ENCODE measurements around the gene GRK1. TPM values are rescaled to one million over a fixed set of nuclear protein-coding genes. Genes with fewer than 3 reads are reported as not detected.

GRK1 gene
- total RNA-seq, 1 donor from 2014 or later: not detected

DNA sequence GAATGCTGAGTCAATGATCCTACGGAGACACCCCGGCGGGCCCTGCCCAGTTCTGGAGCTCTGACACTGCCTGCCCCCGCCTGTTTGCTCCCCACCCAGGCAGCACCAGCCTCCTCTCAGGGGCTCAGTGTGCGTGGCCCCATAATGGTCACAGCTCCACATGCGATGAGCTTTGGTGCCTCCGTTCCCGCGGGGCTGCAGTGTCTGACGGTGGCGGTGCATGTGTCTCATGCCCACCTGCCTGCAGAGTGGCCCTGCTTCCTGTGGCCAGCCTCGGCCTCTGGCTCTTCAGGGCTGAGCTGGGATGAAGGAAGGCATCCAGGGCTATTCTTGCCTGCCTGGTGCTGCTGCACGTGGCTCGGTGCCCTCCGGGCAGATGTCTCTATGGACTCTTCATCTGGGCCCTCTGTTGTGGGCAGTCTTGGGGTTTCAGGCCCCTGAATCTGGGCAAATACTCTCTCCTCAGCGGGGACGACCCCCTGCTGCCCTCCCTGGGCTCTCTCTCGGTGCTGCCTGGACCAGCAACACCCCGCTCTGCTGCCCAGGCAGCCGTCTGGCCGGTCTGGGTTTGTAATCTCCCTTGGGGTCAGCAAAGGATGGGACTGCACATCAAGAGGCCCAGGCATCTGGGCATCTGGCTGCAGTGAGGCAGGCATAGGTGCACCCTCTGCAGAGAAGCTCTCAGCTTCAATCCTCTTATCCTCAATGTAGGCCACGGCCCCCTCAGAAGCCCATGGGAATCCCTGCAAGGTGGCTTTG is 72.7 kb downstream of the GRK1 start:
- Histone ChIP-seq H3K79me2 (ENCODE audit: insufficient read depth, low read length) (no peaks in the 10 kb centered on the region), H3K36me3 (ENCODE audit: insufficient read depth, low read length) (no peaks in the 10 kb centered on the region), H3K4me3 (ENCODE audit: insufficient read depth, low read depth, low read length) (no peak overlapping the region), H3K27me3 (ENCODE audit: insufficient read depth, low read length) (peaks cover 3% of the 10 kb centered on the region), H3K27ac (ENCODE audit: low read depth, low read length) (no peak overlapping the region), H3K9me3 (ENCODE audit: insufficient read depth, low read depth, low read length) (no peaks in the 10 kb centered on the region), H3K4me1 (ENCODE audit: insufficient read depth, low read length) (peaks cover 6% of the 10 kb centered on the region), H3K9ac (ENCODE audit: low read length) (no peak overlapping the region), H4K20me1 (ENCODE audit: insufficient read depth, low read length) (no peaks in the 10 kb centered on the region), H3K4me2 (ENCODE audit: low read length) (no peak overlapping the region), H2AFZ (ENCODE audit: low read depth, low read length) (no peak overlapping the region)
- TF ChIP-seq, protein P1, sequence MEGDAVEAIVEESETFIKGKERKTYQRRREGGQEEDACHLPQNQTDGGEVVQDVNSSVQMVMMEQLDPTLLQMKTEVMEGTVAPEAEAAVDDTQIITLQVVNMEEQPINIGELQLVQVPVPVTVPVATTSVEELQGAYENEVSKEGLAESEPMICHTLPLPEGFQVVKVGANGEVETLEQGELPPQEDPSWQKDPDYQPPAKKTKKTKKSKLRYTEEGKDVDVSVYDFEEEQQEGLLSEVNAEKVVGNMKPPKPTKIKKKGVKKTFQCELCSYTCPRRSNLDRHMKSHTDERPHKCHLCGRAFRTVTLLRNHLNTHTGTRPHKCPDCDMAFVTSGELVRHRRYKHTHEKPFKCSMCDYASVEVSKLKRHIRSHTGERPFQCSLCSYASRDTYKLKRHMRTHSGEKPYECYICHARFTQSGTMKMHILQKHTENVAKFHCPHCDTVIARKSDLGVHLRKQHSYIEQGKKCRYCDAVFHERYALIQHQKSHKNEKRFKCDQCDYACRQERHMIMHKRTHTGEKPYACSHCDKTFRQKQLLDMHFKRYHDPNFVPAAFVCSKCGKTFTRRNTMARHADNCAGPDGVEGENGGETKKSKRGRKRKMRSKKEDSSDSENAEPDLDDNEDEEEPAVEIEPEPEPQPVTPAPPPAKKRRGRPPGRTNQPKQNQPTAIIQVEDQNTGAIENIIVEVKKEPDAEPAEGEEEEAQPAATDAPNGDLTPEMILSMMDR (IDR thresholded peaks at IDR 0.05; ENCODE audit: insufficient read depth, low read depth, low read length): no peak
- TF ChIP-seq EZH2 (IDR thresholded peaks at IDR 0.05; ENCODE audit: insufficient read depth, low read length): no peak
- Mint-ChIP-seq H3K27me3 (ENCODE audit: low read depth, unreplicated experiment) (peaks cover 46% of the 10 kb centered on the region), H3K9me3 (ENCODE audit: unreplicated experiment) (no peaks in the 10 kb centered on the region), H3K4me1 (ENCODE audit: low read depth, unreplicated experiment) (peaks cover 1% of the 10 kb centered on the region), H3K27ac (ENCODE audit: unreplicated experiment) (no peak overlapping the region), H3K36me3 (ENCODE audit: low read depth, unreplicated experiment) (no peaks in the 10 kb centered on the region), H3K4me3 (ENCODE audit: unreplicated experiment) (no peak overlapping the region)
- no peak for FAIRE-seq
- no peak for DNase-seq (ENCODE audit: low read depth)

- H3K27me3 ChIP-seq (ENCODE audit: insufficient read depth, low read length): peaks cover 3% of the 10 kb centered on the region
- H3K36me3 ChIP-seq (ENCODE audit: insufficient read depth, low read length): no peaks in the 10 kb centered on the region
- no peak overlapping the region for H2AFZ ChIP-seq (ENCODE audit: low read depth, low read length)
- FAIRE-seq (no peak), DNase-seq (ENCODE audit: low read depth) (no peak)
- no peak overlapping the region for H3K4me2 ChIP-seq (ENCODE audit: low read length)
- no peak overlapping the region for H3K27ac Mint-ChIP-seq (ENCODE audit: unreplicated experiment)
- no peaks in the 10 kb centered on the region for H3K9me3 Mint-ChIP-seq (ENCODE audit: unreplicated experiment)
- peaks cover 49% of the 10 kb centered on the region for H3K27me3 Mint-ChIP-seq (ENCODE audit: low read depth, unreplicated experiment)
- TF ChIP-seq, protein P1 (IDR thresholded peaks at IDR 0.05; ENCODE audit: insufficient read depth, low read depth, low read length): no peak
- H3K9ac ChIP-seq (ENCODE audit: low read length): no peak overlapping the region
- no peaks in the 10 kb centered on the region for H4K20me1 ChIP-seq (ENCODE audit: insufficient read depth, low read length)
- no peak overlapping the region for H3K27ac ChIP-seq (ENCODE audit: low read depth, low read length)
- peaks cover 4% of the 10 kb centered on the region for H3K4me1 Mint-ChIP-seq (ENCODE audit: low read depth, unreplicated experiment)
- H3K79me2 ChIP-seq (ENCODE audit: insufficient read depth, low read length): no peaks in the 10 kb centered on the region
- H3K9me3 ChIP-seq (ENCODE audit: insufficient read depth, low read depth, low read length): no peaks in the 10 kb centered on the region
- H3K4me1 ChIP-seq (ENCODE audit: insufficient read depth, low read length): peaks cover 6% of the 10 kb centered on the region
- H3K4me3 ChIP-seq (ENCODE audit: insufficient read depth, low read depth, low read length): no peak overlapping the region
- peaks cover 4% of the 10 kb centered on the region for H3K36me3 Mint-ChIP-seq (ENCODE audit: low read depth, unreplicated experiment)
- no peak overlapping the region for H3K4me3 Mint-ChIP-seq (ENCODE audit: unreplicated experiment)
These were observed 73.2 kb downstream of the GRK1 start for GRCh38 chr13:113740286-113740556.

GRCh38 chr13:113740661-113741060 is 73.6 kb downstream of the GRK1 start:
- H3K9me3 Mint-ChIP-seq (ENCODE audit: unreplicated experiment): no peaks in the 10 kb centered on the region
- Histone ChIP-seq H3K9me3 (ENCODE audit: insufficient read depth, low read depth, low read length) (no peaks in the 10 kb centered on the region), H3K4me3 (ENCODE audit: insufficient read depth, low read depth, low read length) (no peak overlapping the region), H3K36me3 (ENCODE audit: insufficient read depth, low read length) (no peaks in the 10 kb centered on the region), H3K9ac (ENCODE audit: low read length) (no peak overlapping the region), H4K20me1 (ENCODE audit: insufficient read depth, low read length) (no peaks in the 10 kb centered on the region), H3K27ac (ENCODE audit: low read depth, low read length) (no peak overlapping the region), H2AFZ (ENCODE audit: low read depth, low read length) (no peak overlapping the region), H3K79me2 (ENCODE audit: insufficient read depth, low read length) (no peaks in the 10 kb centered on the region), H3K4me2 (ENCODE audit: low read length) (no peak overlapping the region), H3K27me3 (ENCODE audit: insufficient read depth, low read length) (peaks cover 3% of the 10 kb centered on the region), H3K4me1 (ENCODE audit: insufficient read depth, low read length) (peaks cover 6% of the 10 kb centered on the region)
- peaks cover 49% of the 10 kb centered on the region for H3K27me3 Mint-ChIP-seq (ENCODE audit: low read depth, unreplicated experiment)
- H3K4me3 Mint-ChIP-seq (ENCODE audit: unreplicated experiment): no peak overlapping the region
- TF ChIP-seq EZH2 (IDR thresholded peaks at IDR 0.05; ENCODE audit: insufficient read depth, low read length): no peak
- TF ChIP-seq, protein P1 (IDR thresholded peaks at IDR 0.05; ENCODE audit: insufficient read depth, low read depth, low read length): no peak
- H3K4me1 Mint-ChIP-seq (ENCODE audit: low read depth, unreplicated experiment): peaks cover 4% of the 10 kb centered on the region
- no peak overlapping the region for H3K27ac Mint-ChIP-seq (ENCODE audit: unreplicated experiment)
- peaks cover 4% of the 10 kb centered on the region for H3K36me3 Mint-ChIP-seq (ENCODE audit: low read depth, unreplicated experiment)
- FAIRE-seq: no peak
- no peak for DNase-seq (ENCODE audit: low read depth)
